Endothelial cell (in vitro differentiated cells): ENCODE measurements around the gene HES7. TPM values are rescaled to one million over a fixed set of nuclear protein-coding genes. Genes with fewer than 3 reads are reported as not detected.

Experiments used
- DNase-seq: peaks from one replicate; pipeline ENCODE4 v3.0.0; 2021; ENCODE audit warnings: low spot score
- H3K27ac Mint-ChIP-seq: one replicate; pipeline ENCODE4 v1.8.0; 2021; ENCODE audit warnings: mixed read lengths, inconsistent platforms; ENCODE audit not compliant: unreplicated experiment
- H3K27me3 Mint-ChIP-seq: one replicate; pipeline ENCODE4 v1.8.0; 2021; ENCODE audit warnings: mild to moderate bottlenecking, moderate library complexity, mixed read lengths, inconsistent platforms; ENCODE audit not compliant: unreplicated experiment
- H3K36me3 Mint-ChIP-seq: one replicate; pipeline ENCODE4 v1.8.0; 2021; ENCODE audit warnings: mild to moderate bottlenecking, low read depth, mixed read lengths, inconsistent platforms; ENCODE audit not compliant: unreplicated experiment
- H3K4me1 Mint-ChIP-seq: one replicate; pipeline ENCODE4 v1.8.0; 2021; ENCODE audit warnings: mild to moderate bottlenecking, mixed read lengths, inconsistent platforms; ENCODE audit not compliant: unreplicated experiment
- H3K4me3 Mint-ChIP-seq: one replicate; pipeline ENCODE4 v1.8.0; 2021; ENCODE audit warnings: mild to moderate bottlenecking, mixed read lengths, inconsistent platforms; ENCODE audit not compliant: unreplicated experiment
- H3K9me3 Mint-ChIP-seq: one replicate; pipeline ENCODE4 v1.8.0; 2021; ENCODE audit warnings: mixed read lengths, inconsistent platforms; ENCODE audit not compliant: unreplicated experiment
- CTCF ChIP-seq: fragments of 200-600 bp; sonication (generic); IDR thresholded peaks from one replicate; pipeline ENCODE4 v1.5.0; 2021; ENCODE audit warnings: antibody characterized with exemption; ENCODE audit not compliant: unreplicated experiment
- total RNA-seq: library from RNA; stranded (reverse); fragmentation: NEBNext Ultra II Directional; extraction: Animal tissue kit (Norgen Biotek cat#: 25700); gene quantifications from one replicate; pipeline ENCODE4 v1.2.1, GENCODE V29; 2021; ENCODE audit not compliant: unreplicated experiment

The HES7 gene
- total RNA-seq, 1 donor from 2014 or later = 3.3 TPM

GRCh38 chr17:8147141-8147804 lies 23.4 kb upstream of the HES7 start:
- peaks cover 28% of the 10 kb centered on the region for H3K36me3 Mint-ChIP-seq
- H3K9me3 Mint-ChIP-seq = no peaks in the 10 kb centered on the region
- H3K27ac Mint-ChIP-seq = no peak overlapping the region
- no peak for TF ChIP-seq CTCF
- H3K4me3 Mint-ChIP-seq = peak overlapping the region; percentile 65
- DNase-seq = no peak
- H3K27me3 Mint-ChIP-seq = peaks cover 19% of the 10 kb centered on the region
- peaks cover 6% of the 10 kb centered on the region for H3K4me1 Mint-ChIP-seq

GRCh38 chr17:8146381-8147140 lies 22.7 kb upstream of the HES7 start:
- no peak overlapping the region for H3K27ac Mint-ChIP-seq
- no peak for TF ChIP-seq CTCF
- no peak overlapping the region for H3K4me3 Mint-ChIP-seq
- H3K4me1 Mint-ChIP-seq = peaks cover 3% of the 10 kb centered on the region
- no peaks in the 10 kb centered on the region for H3K9me3 Mint-ChIP-seq
- DNase-seq = no peak
- H3K36me3 Mint-ChIP-seq = peaks cover 30% of the 10 kb centered on the region
- peaks cover 14% of the 10 kb centered on the region for H3K27me3 Mint-ChIP-seq

- Mint-ChIP-seq H3K4me1 (no peaks in the 10 kb centered on the region), H3K27ac (no peak overlapping the region), H3K27me3 (peaks cover 16% of the 10 kb centered on the region), H3K36me3 (peaks cover 37% of the 10 kb centered on the region), H3K4me3 (no peak overlapping the region), H3K9me3 (no peaks in the 10 kb centered on the region)
- DNase-seq = no peak
- no peak for TF ChIP-seq CTCF
These were observed 21.9 kb upstream of the HES7 start for GRCh38 chr17:8145811-8146210.

- H3K4me3 Mint-ChIP-seq = no peak overlapping the region
- no peak for DNase-seq
- peaks cover 38% of the 10 kb centered on the region for H3K36me3 Mint-ChIP-seq
- TF ChIP-seq CTCF = no peak
- H3K9me3 Mint-ChIP-seq = no peaks in the 10 kb centered on the region
- H3K27me3 Mint-ChIP-seq = peaks cover 18% of the 10 kb centered on the region
- no peak overlapping the region for H3K27ac Mint-ChIP-seq
- no peaks in the 10 kb centered on the region for H3K4me1 Mint-ChIP-seq
These were observed 20.7 kb upstream of the HES7 start for GRCh38 chr17:8144401-8145231.
